GM21360 (cell line): Measurements from ENCODE around the gene ZNF732.
"Not testable (repeated sequence)": the region's sequence is repeated elsewhere in the genome, so short reads cannot be mapped to it uniquely, and the experiment has no call there.

Source experiments
- ATAC-seq: cut with Tn5 transposase; IDR thresholded peaks from one replicate; pipeline ENCODE4 v1.9.1; 2021; ENCODE audit warnings: mild to moderate bottlenecking, moderate library complexity; ENCODE audit not compliant: unreplicated experiment

ZNF732 gene

DNA sequence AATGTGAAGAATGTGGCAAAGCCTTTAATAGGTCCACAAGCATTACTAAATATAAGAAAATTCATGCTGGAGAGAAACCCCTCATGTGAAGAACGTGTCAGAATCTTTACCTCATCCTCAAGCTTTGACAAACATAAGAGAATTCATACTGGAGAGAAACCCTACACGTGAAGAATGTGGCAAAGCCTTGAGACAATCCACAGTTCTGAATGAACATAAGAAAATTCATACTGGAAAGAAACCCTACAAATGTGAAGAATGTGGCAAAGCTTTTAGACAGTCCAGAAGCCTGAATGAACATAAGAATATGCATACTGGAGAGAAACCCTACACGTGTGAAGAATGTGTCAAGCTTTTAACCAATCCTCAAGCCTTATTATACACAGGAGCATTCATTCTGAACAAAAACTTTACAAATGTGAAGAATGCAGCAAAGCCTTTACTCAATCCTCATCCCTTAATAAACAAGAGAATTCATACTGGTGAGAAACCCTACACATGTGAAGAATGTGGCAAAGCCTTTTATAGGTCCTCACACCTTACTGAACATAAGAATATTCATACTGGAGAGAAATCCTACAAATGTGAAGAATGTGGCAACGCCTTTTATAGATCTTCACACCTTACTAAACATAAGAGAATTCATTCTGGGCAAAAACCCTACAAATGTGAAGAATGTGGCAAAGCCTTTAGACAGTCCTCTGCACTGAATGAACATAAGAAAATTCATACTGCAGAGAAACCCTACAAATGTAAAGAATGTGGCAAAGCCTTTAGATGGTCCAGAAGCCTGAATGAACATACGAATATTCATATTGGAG, 51.1 kb downstream of the ZNF732 start:
- no peak for ATAC-seq

DNA sequence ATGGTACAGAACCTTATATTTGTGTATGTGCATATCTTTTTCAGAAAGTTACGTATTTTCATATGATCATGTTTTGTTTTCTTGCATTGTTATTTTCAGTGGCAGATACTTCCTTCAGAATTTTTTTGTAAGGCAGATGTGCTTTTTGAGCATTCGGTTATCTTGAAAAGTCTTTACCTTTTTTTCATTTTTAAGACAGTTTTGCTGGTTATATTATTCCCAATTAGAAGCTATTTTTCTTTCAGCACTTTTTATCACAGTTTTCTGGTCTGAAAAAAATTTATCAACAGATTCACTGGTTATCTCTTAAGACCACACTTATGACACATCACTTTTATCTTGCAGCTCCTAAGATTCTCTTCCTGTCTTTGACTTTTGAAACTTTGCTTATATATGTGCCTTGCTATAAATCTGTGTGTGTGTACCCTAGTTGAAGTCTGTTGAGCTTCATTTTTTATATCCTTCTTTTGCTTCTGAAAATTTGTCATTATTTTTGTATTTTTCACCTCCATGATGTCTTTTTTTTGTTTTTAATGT, 53.1 kb downstream of the ZNF732 start:
- ATAC-seq, result no peak

DNA sequence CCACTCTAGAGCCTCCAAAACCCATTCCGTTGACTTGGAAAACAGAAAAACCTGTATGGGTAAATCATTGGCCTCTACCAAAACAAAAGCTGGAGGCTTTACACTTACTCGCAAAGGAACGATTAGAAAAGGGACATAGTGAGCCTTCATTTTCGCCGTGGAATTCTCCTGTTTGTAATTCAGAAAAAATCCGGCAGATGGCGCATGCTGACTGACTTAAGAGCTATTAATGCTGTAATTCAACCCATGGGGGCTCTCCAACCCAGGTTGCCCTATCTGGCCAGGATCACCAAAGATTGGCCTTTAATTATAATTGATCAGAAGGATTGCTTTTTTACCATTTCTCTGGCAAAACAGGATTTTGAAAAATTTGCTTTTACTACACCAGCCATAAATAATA, 60.8 kb downstream of the ZNF732 start:
- no peak for ATAC-seq

DNA sequence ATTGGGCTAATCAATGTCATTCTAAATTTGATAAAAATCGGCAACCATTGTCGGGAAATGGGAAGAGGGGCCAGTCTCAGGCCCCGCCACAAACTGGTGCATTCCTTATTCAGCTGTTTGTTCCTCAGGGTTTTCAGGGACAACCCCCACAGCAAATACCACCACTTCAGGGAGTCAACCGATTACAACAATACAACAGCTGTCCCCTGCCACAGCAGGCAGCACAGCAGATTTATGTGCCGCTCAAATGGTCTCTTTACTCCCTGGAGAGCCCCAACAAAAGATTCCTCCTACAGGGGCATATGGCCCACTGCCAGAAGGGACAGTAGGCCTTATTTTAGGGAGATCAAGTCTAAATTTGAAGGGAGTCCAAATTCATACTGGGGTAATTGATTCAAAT, 61.8 kb downstream of the ZNF732 start:
- no peak for ATAC-seq

DNA sequence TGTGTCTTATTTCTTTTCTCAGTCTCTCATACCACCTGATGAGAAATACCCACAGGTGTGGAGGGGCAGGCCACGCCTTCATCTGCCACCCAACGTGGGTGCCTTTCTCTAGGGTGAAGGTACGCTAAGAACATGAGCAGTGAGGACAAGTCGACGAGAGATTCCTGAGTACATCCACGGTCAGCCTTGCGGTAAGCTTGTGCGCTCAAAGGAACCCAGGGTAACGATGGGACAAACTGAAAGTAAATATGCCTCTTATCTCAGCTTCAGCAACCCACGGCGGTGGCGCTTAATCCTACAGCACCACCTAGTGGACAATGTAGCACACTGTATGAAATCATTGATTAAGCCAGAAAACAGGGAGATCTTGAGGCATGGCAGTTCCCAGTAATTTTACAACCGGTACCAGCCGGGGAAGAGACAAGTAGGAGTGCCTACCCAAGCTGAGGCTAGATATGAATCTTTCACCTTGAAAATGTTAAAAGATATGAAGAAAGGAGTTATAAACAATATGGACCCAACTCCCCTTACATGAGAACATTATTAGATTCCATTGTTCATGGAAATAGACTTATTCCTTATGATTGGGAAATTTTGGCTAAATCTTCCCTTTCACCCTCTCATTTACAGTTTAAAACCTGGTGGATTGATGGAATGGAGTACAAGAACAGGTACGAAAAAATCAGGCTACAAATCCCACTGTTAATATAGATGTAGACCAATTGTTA, 63.0 kb downstream of the ZNF732 start:
- ATAC-seq, result peak; percentile 80

DNA sequence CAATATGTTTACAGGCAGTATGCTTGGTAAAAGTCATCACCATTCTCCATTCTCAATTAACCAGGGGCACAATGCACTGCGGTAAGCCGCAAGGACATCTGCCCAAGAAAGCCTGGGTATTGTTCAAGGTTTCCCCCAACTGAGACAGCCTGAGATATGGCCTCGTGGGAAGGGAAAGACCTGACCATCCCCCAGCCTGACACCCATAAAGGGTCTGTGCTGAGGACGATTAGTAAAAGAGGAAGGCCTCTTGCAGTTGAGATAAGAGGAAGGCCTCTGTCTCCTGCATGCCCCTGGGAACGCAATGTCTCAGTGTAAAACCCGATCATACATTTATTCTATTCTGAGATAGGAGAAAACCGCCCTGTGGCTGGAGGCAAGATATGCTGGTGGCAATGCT, 63.9 kb downstream of the ZNF732 start:
- not testable (repeated sequence) for ATAC-seq

DNA sequence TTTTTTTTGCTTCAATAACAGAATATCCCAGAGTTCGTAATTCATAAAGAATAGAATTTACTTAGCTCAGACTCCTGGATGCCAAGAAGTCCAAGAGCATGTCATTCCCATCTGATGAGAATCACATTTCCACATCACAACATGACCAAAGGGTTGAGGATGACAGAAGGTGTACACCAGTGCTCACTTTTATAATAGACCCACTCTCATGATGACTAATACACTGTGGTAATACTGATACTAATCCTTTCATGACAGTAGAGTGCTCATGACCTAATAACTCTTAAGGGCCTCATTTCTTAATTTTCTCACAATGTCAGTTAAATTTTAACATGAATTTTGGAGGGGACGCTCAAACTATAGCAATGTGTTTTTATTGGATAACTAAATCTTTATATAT, 69.2 kb downstream of the ZNF732 start:
- ATAC-seq, result no peak

DNA sequence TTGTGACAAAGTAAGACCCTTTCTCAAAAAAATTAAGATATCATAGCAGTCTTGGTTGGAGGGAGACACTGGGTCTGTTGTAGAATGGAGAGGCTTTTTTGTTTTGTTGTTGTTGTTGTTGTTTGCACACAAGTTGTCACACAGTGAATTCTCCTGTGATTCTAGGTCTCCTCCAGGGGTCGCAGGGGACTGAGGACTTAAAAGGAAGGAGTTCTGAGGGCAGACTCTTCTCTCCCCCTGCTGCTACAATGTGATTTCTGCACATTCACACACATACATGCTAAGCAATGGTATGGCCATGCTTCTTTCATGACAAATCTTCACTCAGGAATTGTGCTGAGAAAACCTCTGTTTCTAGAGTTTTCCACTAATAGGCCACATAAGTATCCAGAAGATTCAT, 71.1 kb downstream of the ZNF732 start:
- ATAC-seq, result no peak

DNA sequence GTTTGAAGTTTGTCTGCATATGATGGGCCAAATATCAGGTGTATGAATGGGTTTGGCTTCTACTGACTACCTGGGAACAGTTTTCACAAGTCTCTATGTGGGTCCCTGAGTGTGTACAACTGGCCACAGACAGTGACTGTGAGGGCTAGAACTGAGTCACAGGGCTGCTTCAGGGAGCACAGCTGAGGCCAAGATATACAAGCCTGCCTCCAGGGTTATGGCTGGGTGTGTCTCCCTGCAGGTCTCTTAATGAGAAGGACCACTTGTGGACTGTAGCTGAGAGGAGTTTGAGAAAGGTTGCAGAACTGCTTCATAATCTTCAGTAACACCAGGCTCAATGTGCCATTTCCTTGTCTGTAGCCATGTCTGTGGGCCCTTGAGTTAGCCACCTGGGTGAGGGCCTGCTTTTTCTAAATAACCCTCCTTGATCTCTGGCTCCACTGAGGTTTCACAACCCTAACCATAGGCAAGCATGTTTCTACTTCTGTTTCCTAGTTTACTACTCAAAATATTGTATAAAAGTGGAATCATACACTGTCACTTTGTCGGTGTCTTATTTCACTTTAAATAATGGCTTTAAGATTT, 81.3 kb downstream of the ZNF732 start:
- no peak for ATAC-seq
